MM.1S (cell line): Measurements from ENCODE around the gene ZC3H8.

Experiments
- CTCF ChIP-seq: fragments of 300-600 bp; sonication (generic); IDR thresholded peaks from 2 replicates; pipeline ENCODE4 v1.5.1; 2016; ENCODE audit warnings: antibody characterized with exemption, low read length, mixed read lengths
- EZH2 ChIP-seq: fragments of 300-600 bp; sonication (generic); optimal IDR thresholded peaks from 2 replicates; pipeline ENCODE3; 2017; ENCODE audit warnings: low read depth, mild to moderate bottlenecking, antibody characterized with exemption, low read length, mixed read lengths
- EZH2phosphoT487 ChIP-seq: fragments of 300-600 bp; sonication (generic); IDR thresholded peaks from 2 replicates; pipeline ENCODE4 v1.6.1; 2018; ENCODE audit warnings: antibody characterized with exemption, low read length

GRCh38 chr2:112162341-112162740 lies 92.5 kb downstream of the ZC3H8 start:
- TF ChIP-seq EZH2 (no peak), CTCF (no peak), EZH2phosphoT487 (no peak)
